A673 (cell line): ENCODE results near the gene TSPYL6. TPM values are rescaled to one million over a fixed set of nuclear protein-coding genes. Genes with fewer than 3 reads are reported as not detected.

ENCODE experiments used
- BruUV-seq: library from RNA; stranded (reverse); fragments of 400-500 nt; replicated peaks from 2 replicates; lab custom pipeline; 2021; lab: Mats Ljungman, UMichigan
- CTCF ChIA-PET: fragments of 300-600 bp; sonication (Branson Sonifier 250); formaldehyde crosslinking; loops from one replicate; lab custom pipeline; 2022; ENCODE audit warnings: antibody characterized with exemption; lab: Charles Lee
- POLR2A ChIA-PET: fragments of 300-600 bp; sonication (Branson Sonifier 250); formaldehyde crosslinking; loops from one replicate; lab custom pipeline; 2022; ENCODE audit warnings: antibody characterized with exemption; ENCODE audit not compliant: low non-redundant PET; lab: Charles Lee
- DNase-seq: peaks from one replicate; pipeline ENCODE4 v3.0.0-alpha.2; 2015; ENCODE audit warnings: low spot score
- H3K27ac ChIP-seq: fragments of 200-600 bp; sonication (generic); 2 replicates; pipeline ENCODE4 v1.5.1; 2016; ENCODE audit warnings: mixed run types, low read depth, mild to moderate bottlenecking, mixed read lengths, antibody characterized with exemption, low read length; ENCODE audit not compliant: poor library complexity, severe bottlenecking
- H3K27me3 ChIP-seq: fragments of 200-600 bp; sonication (generic); replicated peaks from 2 replicates; pipeline ENCODE4 v1.6.1; 2017; ENCODE audit warnings: mixed run types, low read depth, mild to moderate bottlenecking, mixed read lengths, antibody characterized with exemption, low read length; ENCODE audit not compliant: insufficient read depth, poor library complexity
- H3K36me3 ChIP-seq: fragments of 200-600 bp; sonication (generic); 2 replicates; pipeline ENCODE4 v1.6.1; 2016; ENCODE audit warnings: mixed run types, mild to moderate bottlenecking, mixed read lengths, antibody characterized with exemption, low read length; ENCODE audit not compliant: insufficient read depth, poor library complexity, severe bottlenecking
- H3K4me1 ChIP-seq: fragments of 200-600 bp; sonication (generic); 2 replicates; pipeline ENCODE4 v1.6.1; 2017; ENCODE audit warnings: mixed run types, mild to moderate bottlenecking, mixed read lengths, antibody characterized with exemption, low read length; ENCODE audit not compliant: insufficient read depth, poor library complexity, severe bottlenecking
- H3K4me3 ChIP-seq: fragments of 200-600 bp; sonication (generic); 2 replicates; pipeline ENCODE4 v1.5.1; 2016; ENCODE audit warnings: low read depth, mixed run types, mild to moderate bottlenecking, mixed read lengths, low read length; ENCODE audit not compliant: poor library complexity, severe bottlenecking
- H3K9me3 ChIP-seq: fragments of 200-600 bp; sonication (generic); 2 replicates; pipeline ENCODE4 v1.6.1; 2016; ENCODE audit warnings: mixed run types, low read depth, mild to moderate bottlenecking, mixed read lengths, antibody characterized with exemption, low read length; ENCODE audit not compliant: poor library complexity, severe bottlenecking
- EZH2 ChIP-seq: fragments of 200-600 bp; sonication (generic); IDR thresholded peaks from 2 replicates; pipeline ENCODE4 v1.6.1; 2017; ENCODE audit warnings: borderline replicate concordance, low read depth, mild to moderate bottlenecking, mixed read lengths, antibody characterized with exemption, low read length; ENCODE audit not compliant: poor library complexity, severe bottlenecking
- intact Hi-C: fragments of 100-400 bp; cut with micrococcal nuclease; formaldehyde crosslinking; loops from one replicate; pipeline ENCODE4 v1.10.0; 2022; ENCODE audit not compliant: unreplicated experiment
- total RNA-seq: library from RNA; stranded (reverse); gene quantifications from 2 replicates; pipeline ENCODE4 v1.2.3, GENCODE V29; 2021
- TF ChIP-seq, protein P1 (sequence below): fragments of 300-800, 200-600 bp; sonication (generic); conservative IDR thresholded peaks from 2 replicates; pipeline ENCODE4 v1.5.1; 2017; ENCODE audit warnings: low read depth, mild to moderate bottlenecking, antibody characterized with exemption, low read length, moderate library complexity, mixed read lengths

TSPYL6 gene
- total RNA-seq, 1 experiment from 2014 or later = not detected

- no peak overlapping the region for H3K27ac ChIP-seq
- H3K36me3 ChIP-seq = no peaks in the 10 kb centered on the region
- H3K9me3 ChIP-seq = no peaks in the 10 kb centered on the region
- no peak for DNase-seq
- intact Hi-C loops = no loop called here
- TF ChIP-seq EZH2 = no peak
- TF ChIP-seq, protein P1, sequence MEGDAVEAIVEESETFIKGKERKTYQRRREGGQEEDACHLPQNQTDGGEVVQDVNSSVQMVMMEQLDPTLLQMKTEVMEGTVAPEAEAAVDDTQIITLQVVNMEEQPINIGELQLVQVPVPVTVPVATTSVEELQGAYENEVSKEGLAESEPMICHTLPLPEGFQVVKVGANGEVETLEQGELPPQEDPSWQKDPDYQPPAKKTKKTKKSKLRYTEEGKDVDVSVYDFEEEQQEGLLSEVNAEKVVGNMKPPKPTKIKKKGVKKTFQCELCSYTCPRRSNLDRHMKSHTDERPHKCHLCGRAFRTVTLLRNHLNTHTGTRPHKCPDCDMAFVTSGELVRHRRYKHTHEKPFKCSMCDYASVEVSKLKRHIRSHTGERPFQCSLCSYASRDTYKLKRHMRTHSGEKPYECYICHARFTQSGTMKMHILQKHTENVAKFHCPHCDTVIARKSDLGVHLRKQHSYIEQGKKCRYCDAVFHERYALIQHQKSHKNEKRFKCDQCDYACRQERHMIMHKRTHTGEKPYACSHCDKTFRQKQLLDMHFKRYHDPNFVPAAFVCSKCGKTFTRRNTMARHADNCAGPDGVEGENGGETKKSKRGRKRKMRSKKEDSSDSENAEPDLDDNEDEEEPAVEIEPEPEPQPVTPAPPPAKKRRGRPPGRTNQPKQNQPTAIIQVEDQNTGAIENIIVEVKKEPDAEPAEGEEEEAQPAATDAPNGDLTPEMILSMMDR = no peak
- H3K4me1 ChIP-seq = no peaks in the 10 kb centered on the region
- CTCF ChIA-PET = no interaction called here
- no peak overlapping the region for H3K4me3 ChIP-seq
- BruUV-seq = no TSS peak
- H3K27me3 ChIP-seq = no peaks in the 10 kb centered on the region
- POLR2A ChIA-PET = no interaction called here
These were observed 6.2 kb upstream of the TSPYL6 start for GRCh38 chr2:54262015-54262765.

- intact Hi-C loops = no loop called here
- Histone ChIP-seq H3K27ac (no peak overlapping the region), H3K4me1 (no peaks in the 10 kb centered on the region), H3K27me3 (no peaks in the 10 kb centered on the region), H3K9me3 (no peaks in the 10 kb centered on the region), H3K36me3 (no peaks in the 10 kb centered on the region), H3K4me3 (no peak overlapping the region)
- CTCF ChIA-PET = no interaction called here
- no peak for DNase-seq
- POLR2A ChIA-PET = no interaction called here
- BruUV-seq = no TSS peak
- no peak for TF ChIP-seq EZH2
- TF ChIP-seq, protein P1 = no peak
These were observed 5.5 kb upstream of the TSPYL6 start for GRCh38 chr2:54261537-54261936.

DNA sequence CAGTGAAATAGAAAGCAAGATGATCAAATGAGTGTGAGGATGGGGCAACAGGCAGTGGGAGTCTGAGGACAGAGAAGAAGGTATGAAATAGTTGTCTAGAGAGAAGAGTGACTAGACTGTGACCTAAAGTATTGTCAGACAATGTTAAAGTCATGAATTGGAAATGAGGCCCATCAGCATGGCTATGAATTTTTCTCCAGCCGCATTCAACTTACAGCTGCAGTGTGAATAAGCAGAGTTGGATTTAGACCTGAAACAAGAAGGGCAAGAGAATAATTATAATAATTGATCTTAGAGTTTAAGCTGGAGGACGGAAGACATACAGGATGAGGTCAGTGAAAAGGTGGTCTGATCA, 4.2 kb upstream of the TSPYL6 start:
- no peaks in the 10 kb centered on the region for H3K27me3 ChIP-seq
- TF ChIP-seq EZH2 = no peak
- TF ChIP-seq, protein P1 = no peak
- intact Hi-C loops = no loop called here
- DNase-seq = no peak
- ChIA-PET POLR2A (no interaction called here), CTCF (no interaction called here)
- H3K36me3 ChIP-seq = no peaks in the 10 kb centered on the region
- no TSS peak for BruUV-seq
- H3K4me3 ChIP-seq = no peak overlapping the region
- no peak overlapping the region for H3K27ac ChIP-seq
- H3K4me1 ChIP-seq = no peaks in the 10 kb centered on the region
- H3K9me3 ChIP-seq = no peaks in the 10 kb centered on the region
